HCT116 (cell line): ENCODE data around the gene ZNF254. TPM values are rescaled to one million over a fixed set of nuclear protein-coding genes. Genes with fewer than 3 reads are reported as not detected.

ENCODE experiments used
- ATAC-seq: fragments of 200-7000 bp; cut with Tn5 transposase; 2 replicates; pipeline ENCODE4 v1.9.1; 2020; ENCODE audit warnings: mild to moderate bottlenecking, moderate library complexity
- BruUV-seq: library from RNA; stranded (reverse); fragments of 400-500 nt; replicated peaks from 2 replicates; lab custom pipeline; 2021; lab: Mats Ljungman, UMichigan
- CTCF ChIA-PET: fragments of 300-600 bp; sonication (Branson Sonifier 250); formaldehyde crosslinking; loops from one replicate; lab custom pipeline; 2021; ENCODE audit warnings: antibody characterized with exemption; lab: Charles Lee
- POLR2A ChIA-PET: fragments of 300-600, 350-600 bp; sonication (Branson Sonifier 250); formaldehyde crosslinking; loops from one replicate; lab custom pipeline; 2021; ENCODE audit warnings: antibody characterized with exemption; lab: Charles Lee
- RAD21 ChIA-PET, 2 experiments: fragments of 300-600 bp; sonication (Branson Sonifier 250); formaldehyde crosslinking; loops; one replicate each; lab custom pipeline; 2023; ENCODE audit warnings: low total read pairs in 2 of 2; ENCODE audit not compliant: uncharacterized antibody in 2 of 2, unreplicated experiment in 2 of 2, low non-redundant PET in 1 of 2; lab: Charles Lee
- DNase-seq: peaks from one replicate; pipeline ENCODE4 v3.0.0-alpha.2; 2010; ENCODE audit warnings: low read depth, low spot score
- H2AFZ ChIP-seq: fragments of 200-600 bp; shearing (Covaris generic), sonication (generic); 2 replicates; pipeline ENCODE4 v1.6.1; 2017; ENCODE audit warnings: low read depth, mixed run types, mixed read lengths, antibody characterized with exemption, low read length; ENCODE audit not compliant: poor library complexity, severe bottlenecking
- H3K27ac ChIP-seq: 2 replicates; pipeline ENCODE4 v1.5.1; 2012; ENCODE audit warnings: low read depth, low read length
- H3K27me3 ChIP-seq: fragments of 200-600 bp; sonication (generic); 2 replicates; pipeline ENCODE4 v1.6.1; 2016; ENCODE audit warnings: mixed run types, low read length, mixed read lengths; ENCODE audit not compliant: insufficient read depth
- H3K36me3 ChIP-seq, 2 experiments: fragments of 200-500 bp in 1 of 2; fragments of 200-600 bp in 1 of 2; sonication (Bioruptor generic) in 1 of 2; sonication (generic) in 1 of 2; 2 replicates each; pipeline versions ENCODE4 v1.5.1 to v1.6.1; 2014 to 2016; ENCODE audit warnings: low read length in 2 of 2, inconsistent platforms in 1 of 2, mixed read lengths in 1 of 2, mixed run types in 1 of 2; ENCODE audit not compliant: insufficient read depth in 2 of 2, control insufficient read depth in 1 of 2
- H3K4me1 ChIP-seq, 2 experiments: fragments of 200-600 bp in 1 of 2; sonication (generic) in 1 of 2; 2 replicates each; pipeline versions ENCODE4 v1.5.1 to v1.6.1; 2012 to 2017; ENCODE audit warnings: low read length in 2 of 2, inconsistent platforms in 1 of 2, mild to moderate bottlenecking in 1 of 2, mixed read lengths in 1 of 2, mixed run types in 1 of 2, moderate library complexity in 1 of 2; ENCODE audit not compliant: insufficient read depth in 2 of 2, control insufficient read depth in 1 of 2
- H3K4me2 ChIP-seq: fragments of 200-600 bp; sonication (generic); 2 replicates; pipeline ENCODE4 v1.6.1; 2017; ENCODE audit warnings: mixed run types, low read length, mixed read lengths
- H3K4me3 ChIP-seq, 2 experiments: fragments of 200-600 bp in 1 of 2; sonication (generic) in 1 of 2; replicated peaks in 1 of 2; 2 replicates each; pipeline ENCODE4 v1.5.1; 2011 to 2016; ENCODE audit warnings: low read length in 2 of 2, control low read depth in 1 of 2, low read depth in 1 of 2, mild to moderate bottlenecking in 1 of 2, mixed read lengths in 1 of 2, mixed run types in 1 of 2
- H3K79me2 ChIP-seq: fragments of 200-600 bp; sonication (generic); 2 replicates; pipeline ENCODE4 v1.6.1; 2017; ENCODE audit warnings: mild to moderate bottlenecking, mixed run types, low read length, moderate library complexity, mixed read lengths; ENCODE audit not compliant: insufficient read depth
- H3K9ac ChIP-seq: fragments of 200-600 bp; sonication (generic); 2 replicates; pipeline ENCODE4 v1.6.1; 2016; ENCODE audit warnings: low read length, mixed read lengths
- H3K9me2 ChIP-seq: fragments of 200-600 bp; sonication (generic), shearing (Covaris generic); 2 replicates; pipeline ENCODE4 v1.6.1; 2017; ENCODE audit warnings: mixed run types, mild to moderate bottlenecking, moderate library complexity; ENCODE audit not compliant: insufficient read depth
- H3K9me3 ChIP-seq, 2 experiments: fragments of 200-500 bp in 1 of 2; fragments of 200-600 bp in 1 of 2; sonication (Bioruptor generic) in 1 of 2; sonication (generic) in 1 of 2; 2 replicates each; pipeline ENCODE4 v1.6.1; 2014 to 2017; ENCODE audit warnings: low read length in 2 of 2, mixed read lengths in 2 of 2, inconsistent platforms in 1 of 2, low read depth in 1 of 2, mild to moderate bottlenecking in 1 of 2, mixed run types in 1 of 2, moderate library complexity in 1 of 2; ENCODE audit not compliant: control insufficient read depth in 1 of 2, insufficient read depth in 1 of 2
- H4K20me1 ChIP-seq: fragments of 200-600 bp; sonication (generic), shearing (Covaris generic); 2 replicates; pipeline ENCODE4 v1.6.1; 2017; ENCODE audit warnings: mixed run types, mild to moderate bottlenecking, moderate library complexity; ENCODE audit not compliant: insufficient read depth
- ELF1 ChIP-seq: IDR thresholded peaks from 2 replicates; pipeline ENCODE4 v1.6.1; 2012; ENCODE audit warnings: low read depth, borderline replicate concordance
- EZH2 ChIP-seq: fragments of 200-600 bp; sonication (generic); IDR thresholded peaks from 2 replicates; pipeline ENCODE4 v1.6.1; 2017; ENCODE audit warnings: antibody characterized with exemption, mixed run types
- MAX ChIP-seq: IDR thresholded peaks from 2 replicates; pipeline ENCODE4 v1.6.1; 2012
- RAD21 ChIP-seq: IDR thresholded peaks from 2 replicates; pipeline ENCODE4 v1.6.1; 2012; ENCODE audit warnings: low read depth, mild to moderate bottlenecking
- REST ChIP-seq: IDR thresholded peaks from 2 replicates; pipeline ENCODE4 v1.6.1; 2012; ENCODE audit warnings: low read depth
- SRF ChIP-seq: IDR thresholded peaks from 2 replicates; pipeline ENCODE4 v1.6.1; 2012; ENCODE audit warnings: low read depth
- YY1 ChIP-seq: IDR thresholded peaks from 2 replicates; pipeline ENCODE4 v1.6.1; 2011; ENCODE audit warnings: low read length, low read depth, moderate library complexity, mild to moderate bottlenecking; ENCODE audit not compliant: insufficient replicate concordance; ENCODE audit errors: extremely low read depth
- intact Hi-C: fragments of 100-400 bp; cut with micrococcal nuclease; formaldehyde crosslinking; loops from 2 replicates; pipeline ENCODE4 v1.10.0; 2022
- total RNA-seq: library from RNA; stranded (reverse); gene quantifications from one replicate; pipeline ENCODE4 v1.2.1, GENCODE V29; 2021; ENCODE audit not compliant: unreplicated experiment

ZNF254 gene
- total RNA-seq, 1 experiment from 2014 or later = 2.5 TPM

DNA sequence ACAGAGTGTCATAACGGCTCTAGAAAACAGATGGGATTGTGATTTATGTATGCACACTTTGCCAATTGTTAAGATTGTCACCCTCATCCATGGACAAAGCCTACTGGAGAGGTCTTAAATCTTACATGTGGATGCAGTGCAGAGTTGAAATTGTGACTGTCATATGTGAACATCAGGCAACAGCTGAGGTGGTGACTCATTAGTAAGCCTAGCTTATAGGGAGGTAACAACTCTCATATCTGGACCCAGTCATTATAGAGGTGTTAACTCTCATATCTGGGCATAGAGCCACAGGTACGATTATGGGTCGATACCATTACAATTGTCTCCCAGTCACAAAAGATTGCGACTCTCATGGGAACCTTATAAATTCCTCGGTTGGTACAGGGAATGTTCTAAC, 29.8 kb upstream of the ZNF254 start:
- POLR2A ChIA-PET = no interaction called here
- intact Hi-C loops = no loop called here
- BruUV-seq = no TSS peak

DNA sequence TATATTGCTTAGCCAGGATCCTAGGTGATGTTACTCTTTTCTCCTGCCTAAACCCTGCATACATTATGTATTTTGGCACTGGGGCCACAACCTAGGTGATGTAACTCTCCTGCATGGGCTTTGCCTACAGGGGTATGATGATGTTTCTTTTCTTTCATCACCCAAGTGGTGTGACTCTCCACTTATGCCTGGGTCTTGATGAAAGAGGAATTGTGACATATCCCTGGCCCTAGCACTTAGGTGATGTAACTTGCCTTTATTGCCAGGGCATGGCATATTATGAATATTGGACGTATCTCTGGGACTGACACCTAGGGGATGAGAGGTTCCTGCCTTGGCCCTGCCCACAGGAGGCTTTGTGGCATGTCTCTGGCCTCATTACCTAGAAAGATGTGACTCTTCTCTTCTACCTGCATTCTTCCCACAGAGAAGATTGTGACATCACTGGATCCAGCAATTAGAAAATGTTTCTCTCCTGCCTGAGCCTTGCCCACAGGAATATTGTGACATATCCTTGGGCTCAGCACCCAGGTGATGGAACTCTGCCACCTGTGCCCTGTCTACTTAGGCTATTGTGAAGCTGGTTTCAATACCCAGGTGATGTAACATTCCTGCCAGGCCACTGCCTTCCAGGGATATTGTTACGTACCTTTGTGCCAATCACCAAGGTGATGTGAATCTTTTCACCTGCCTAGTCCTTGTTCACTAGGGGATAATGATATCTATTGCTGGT, 27.3 kb upstream of the ZNF254 start:
- no peaks in the 10 kb centered on the region for H3K27me3 ChIP-seq
- no peaks in the 10 kb centered on the region; a peak in 1 of 4 replicates for H3K36me3 ChIP-seq
- ATAC-seq (no peak), DNase-seq (no peak)
- H3K79me2 ChIP-seq = no peaks in the 10 kb centered on the region
- no peak overlapping the region for H3K4me2 ChIP-seq
- ChIA-PET RAD21 (no interaction called here), CTCF (no interaction called here), POLR2A (no interaction called here)
- H3K4me3 ChIP-seq = no peak overlapping the region
- H3K9ac ChIP-seq = no peak overlapping the region
- no TSS peak for BruUV-seq
- H2AFZ ChIP-seq = no peak overlapping the region
- H3K27ac ChIP-seq = no peak overlapping the region
- no peaks in the 10 kb centered on the region for H4K20me1 ChIP-seq
- intact Hi-C loops = no loop called here
- no peak for TF ChIP-seq ELF1
- no peak for TF ChIP-seq REST
- no peak for TF ChIP-seq SRF
- no peak for TF ChIP-seq MAX
- no peak for TF ChIP-seq YY1
- no peak for TF ChIP-seq EZH2
- TF ChIP-seq RAD21 = no peak
- peaks cover 0 to 5% of the 10 kb centered on the region in 2 experiments; a peak in 1 of 4 replicates for H3K9me3 ChIP-seq
- H3K9me2 ChIP-seq = no peaks in the 10 kb centered on the region
- H3K4me1 ChIP-seq = peaks cover 0 to 6% of the 10 kb centered on the region in 2 experiments; a peak in 1 of 4 replicates

More for the DNA sequence above, 29.8 kb upstream of the ZNF254 start:
- H3K27me3 ChIP-seq = no peaks in the 10 kb centered on the region
- H3K36me3 ChIP-seq = no peaks in the 10 kb centered on the region; a peak in 1 of 4 replicates
- ChIA-PET RAD21 (no interaction called here), CTCF (no interaction called here)
- no peak overlapping the region for H2AFZ ChIP-seq
- no peaks in the 10 kb centered on the region for H4K20me1 ChIP-seq
- H3K4me2 ChIP-seq = no peak overlapping the region
- no peak for TF ChIP-seq SRF
- no peak overlapping the region for H3K4me3 ChIP-seq
- H3K4me1 ChIP-seq = peaks cover 0 to 20% of the 10 kb centered on the region in 2 experiments; a peak in 1 of 4 replicates
- H3K9me2 ChIP-seq = no peaks in the 10 kb centered on the region
- H3K79me2 ChIP-seq = no peaks in the 10 kb centered on the region
- ATAC-seq (no peak), DNase-seq (no peak)
- no peak overlapping the region for H3K9ac ChIP-seq
- no peaks in the 10 kb centered on the region for H3K9me3 ChIP-seq
- no peak overlapping the region for H3K27ac ChIP-seq
